Measurements from ENCODE around the gene NCOA6. TPM values are rescaled to one million over a fixed set of nuclear protein-coding genes. Genes with fewer than 3 reads are reported as not detected.
"Not testable (repeated sequence)": the region's sequence is repeated elsewhere in the genome, so short reads cannot be mapped to it uniquely, and the experiment has no call there.

Gene NCOA6
- total RNA-seq, 1 donor from 2014 or later = 59.5 TPM

GRCh38 chr20:34817072-34817471 lies 8.4 kb downstream of the NCOA6 start:
- no peaks in the 10 kb centered on the region for H3K9me3 Mint-ChIP-seq
- TF ChIP-seq CTCF (conservative IDR thresholded peaks at IDR 0.05) = no peak
- DNase-seq (ENCODE audit: extremely low spot score, unreplicated experiment) = no peak
- peaks cover 10% of the 10 kb centered on the region for H3K36me3 Mint-ChIP-seq
- H3K4me1 Mint-ChIP-seq (ENCODE audit: unreplicated experiment) = peaks cover 39% of the 10 kb centered on the region
- no peak overlapping the region for H3K4me3 Mint-ChIP-seq
- no peak overlapping the region for H3K27ac Mint-ChIP-seq
- H3K27me3 Mint-ChIP-seq = no peaks in the 10 kb centered on the region

- Mint-ChIP-seq H3K36me3 (no peaks in the 10 kb centered on the region), H3K4me3 (no peak overlapping the region), H3K4me1 (ENCODE audit: unreplicated experiment) (peaks cover 26% of the 10 kb centered on the region), H3K9me3 (no peaks in the 10 kb centered on the region), H3K27ac (no peak overlapping the region), H3K27me3 (no peaks in the 10 kb centered on the region)
- DNase-seq (ENCODE audit: extremely low spot score, unreplicated experiment) = no peak
- no peak for TF ChIP-seq CTCF (conservative IDR thresholded peaks at IDR 0.05)
These were observed 9.8 kb downstream of the NCOA6 start for GRCh38 chr20:34815636-34816035.

- no peak for DNase-seq (ENCODE audit: extremely low spot score, unreplicated experiment)
- Mint-ChIP-seq H3K4me3 (no peak overlapping the region), H3K27me3 (no peaks in the 10 kb centered on the region), H3K4me1 (ENCODE audit: unreplicated experiment) (peaks cover 5% of the 10 kb centered on the region), H3K9me3 (no peaks in the 10 kb centered on the region), H3K27ac (no peak overlapping the region), H3K36me3 (peaks cover 12% of the 10 kb centered on the region)
- no peak for TF ChIP-seq CTCF (conservative IDR thresholded peaks at IDR 0.05)
These were observed 16.9 kb downstream of the NCOA6 start for GRCh38 chr20:34808583-34808982.

- peaks cover 12% of the 10 kb centered on the region for H3K36me3 Mint-ChIP-seq
- H3K9me3 Mint-ChIP-seq; H3K27me3 Mint-ChIP-seq; H3K4me1 Mint-ChIP-seq (ENCODE audit: unreplicated experiment); H3K27ac Mint-ChIP-seq; DNase-seq (ENCODE audit: extremely low spot score, unreplicated experiment); H3K4me3 Mint-ChIP-seq: not testable (repeated sequence)
These were observed 17.4 kb downstream of the NCOA6 start for GRCh38 chr20:34807944-34808465.

- no peak overlapping the region for H3K27ac Mint-ChIP-seq
- no peak overlapping the region for H3K4me3 Mint-ChIP-seq
- H3K4me1 Mint-ChIP-seq (ENCODE audit: unreplicated experiment) = peaks cover 5% of the 10 kb centered on the region
- TF ChIP-seq CTCF (conservative IDR thresholded peaks at IDR 0.05) = no peak
- H3K27me3 Mint-ChIP-seq = no peaks in the 10 kb centered on the region
- peaks cover 7% of the 10 kb centered on the region for H3K9me3 Mint-ChIP-seq
- H3K36me3 Mint-ChIP-seq = peaks cover 21% of the 10 kb centered on the region
- no peak for DNase-seq (ENCODE audit: extremely low spot score, unreplicated experiment)
These were observed 19.2 kb downstream of the NCOA6 start for GRCh38 chr20:34806255-34806654.

GRCh38 chr20:34798871-34799270 lies 26.6 kb downstream of the NCOA6 start:
- Mint-ChIP-seq H3K4me1 (ENCODE audit: unreplicated experiment) (peaks cover 24% of the 10 kb centered on the region), H3K36me3 (peaks cover 37% of the 10 kb centered on the region), H3K9me3 (peaks cover 18% of the 10 kb centered on the region), H3K27me3 (no peaks in the 10 kb centered on the region), H3K27ac (no peak overlapping the region), H3K4me3 (no peak overlapping the region)
- TF ChIP-seq CTCF (conservative IDR thresholded peaks at IDR 0.05) = no peak
- no peak for DNase-seq (ENCODE audit: extremely low spot score, unreplicated experiment)

Measured in type B pancreatic cell (in vitro differentiated cells).